Lower leg skin (tissue), 3 donors: ENCODE results near the gene SLC25A28.

Source experiments
- CTCF ChIP-seq, 3 donors: fragments of 450-650 bp; IDR thresholded peaks; one replicate each; pipeline ENCODE4 v1.5.1; 2016; ENCODE audit warnings: antibody characterized with exemption in 3 of 3, mild to moderate bottlenecking in 3 of 3, moderate library complexity in 2 of 3
- POLR2A ChIP-seq, 2 donors: fragments of 450-650 bp; IDR thresholded peaks; one replicate each; pipeline ENCODE4 v1.6.1; 2016 to 2017; ENCODE audit warnings: antibody characterized with exemption in 2 of 2, mild to moderate bottlenecking in 1 of 2, moderate library complexity in 1 of 2

GRCh38 chr10:99583687-99584086 lies 36.6 kb downstream of the SLC25A28 start:
- TF ChIP-seq CTCF (IDR thresholded peaks at IDR 0.05) (no peak), POLR2A (IDR thresholded peaks at IDR 0.05) (no peak)
